DND-41 (cell line): ENCODE data around the gene FBN1.

Source experiments
- ATAC-seq: fragments of 200-7000 bp; cut with Tn5 transposase; 3 replicates; pipeline ENCODE4 v1.9.1; 2021; ENCODE audit warnings: low read depth; ENCODE audit not compliant: insufficient read depth
- DNase-seq: peaks from one replicate; pipeline ENCODE4 v3.0.0-alpha.2; 2020
- H2AFZ ChIP-seq: 2 replicates; pipeline ENCODE4 v1.6.0; 2012; ENCODE audit warnings: low read depth, low read length
- H3K27ac ChIP-seq: 2 replicates; pipeline ENCODE4 v1.5.1; 2012; ENCODE audit warnings: low read length, inconsistent platforms
- H3K27me3 ChIP-seq: fragments of 200-600 bp; sonication (generic); 2 replicates; pipeline ENCODE4 v1.6.0; 2012; ENCODE audit warnings: low read length, mild to moderate bottlenecking, inconsistent platforms; ENCODE audit not compliant: insufficient read depth, poor library complexity
- H3K36me3 ChIP-seq: 2 replicates; pipeline ENCODE4 v1.5.1; 2012; ENCODE audit warnings: low read length, inconsistent platforms; ENCODE audit not compliant: insufficient read depth
- H3K4me1 ChIP-seq: 2 replicates; pipeline ENCODE4 v1.5.1; 2012; ENCODE audit warnings: mild to moderate bottlenecking, low read length; ENCODE audit not compliant: insufficient read depth
- H3K4me2 ChIP-seq: 2 replicates; pipeline ENCODE4 v1.6.0; 2012; ENCODE audit warnings: mild to moderate bottlenecking, moderate library complexity, low read length, inconsistent platforms; ENCODE audit not compliant: insufficient read depth
- H3K4me3 ChIP-seq, 2 experiments: fragments of 200-600 bp in 1 of 2; shearing (Covaris generic) in 1 of 2; 2 replicates each; pipeline ENCODE4 v1.5.1; 2012 to 2016; ENCODE audit warnings: inconsistent platforms in 2 of 2, low read length in 2 of 2, mild to moderate bottlenecking in 2 of 2, low read depth in 1 of 2, moderate library complexity in 1 of 2
- H3K79me2 ChIP-seq: 2 replicates; pipeline ENCODE4 v1.6.0; 2012; ENCODE audit warnings: low read length, inconsistent platforms; ENCODE audit not compliant: insufficient read depth
- H3K9ac ChIP-seq: 2 replicates; pipeline ENCODE4 v1.6.0; 2012; ENCODE audit warnings: low read depth, mild to moderate bottlenecking, inconsistent platforms, low read length, moderate library complexity
- H3K9me3 ChIP-seq: 2 replicates; pipeline ENCODE4 v1.5.1; 2012; ENCODE audit warnings: low read length, moderate library complexity, mild to moderate bottlenecking, inconsistent platforms; ENCODE audit not compliant: insufficient read depth, severe bottlenecking
- H4K20me1 ChIP-seq: 2 replicates; pipeline ENCODE4 v1.6.0; 2012; ENCODE audit warnings: low read length; ENCODE audit not compliant: insufficient read depth
- CTCF ChIP-seq: IDR thresholded peaks from 2 replicates; pipeline ENCODE4 v1.5.1; 2012; ENCODE audit warnings: borderline replicate concordance, low read length, moderate library complexity, mild to moderate bottlenecking; ENCODE audit not compliant: poor library complexity, severe bottlenecking; ENCODE audit errors: extremely low read depth
- EZH2 ChIP-seq: IDR thresholded peaks from 3 replicates; pipeline ENCODE4 v1.6.1; 2012; ENCODE audit warnings: borderline replicate concordance, low read depth, mild to moderate bottlenecking, moderate library complexity, low read length, inconsistent platforms; ENCODE audit not compliant: severe bottlenecking

FBN1 gene

GRCh38 chr15:48683991-48684765, 38.7 kb upstream of the FBN1 start:
- no peak overlapping the region for H2AFZ ChIP-seq
- no peak for TF ChIP-seq CTCF
- no peak for TF ChIP-seq EZH2
- H3K27ac ChIP-seq: no peak overlapping the region
- no peaks in the 10 kb centered on the region for H3K79me2 ChIP-seq
- no peaks in the 10 kb centered on the region for H4K20me1 ChIP-seq
- no peak overlapping the region for H3K4me3 ChIP-seq
- no peak for ATAC-seq
- H3K4me2 ChIP-seq: no peak overlapping the region
- H3K4me1 ChIP-seq: no peaks in the 10 kb centered on the region
- H3K27me3 ChIP-seq: no peaks in the 10 kb centered on the region
- DNase-seq: no peak
- no peaks in the 10 kb centered on the region for H3K36me3 ChIP-seq
- no peak overlapping the region for H3K9ac ChIP-seq
- H3K9me3 ChIP-seq: no peaks in the 10 kb centered on the region

GRCh38 chr15:48682942-48683651, 37.6 kb upstream of the FBN1 start:
- no peak overlapping the region for H3K4me3 ChIP-seq
- no peaks in the 10 kb centered on the region for H3K36me3 ChIP-seq
- H4K20me1 ChIP-seq: no peaks in the 10 kb centered on the region
- no peaks in the 10 kb centered on the region for H3K4me1 ChIP-seq
- H3K4me2 ChIP-seq: no peak overlapping the region
- no peak overlapping the region for H2AFZ ChIP-seq
- TF ChIP-seq EZH2: no peak
- no peak for TF ChIP-seq CTCF
- no peak overlapping the region for H3K27ac ChIP-seq
- H3K27me3 ChIP-seq: no peaks in the 10 kb centered on the region
- ATAC-seq: no peak
- no peak overlapping the region for H3K9ac ChIP-seq
- no peak for DNase-seq
- no peaks in the 10 kb centered on the region for H3K9me3 ChIP-seq
- H3K79me2 ChIP-seq: no peaks in the 10 kb centered on the region

- H3K79me2 ChIP-seq: no peaks in the 10 kb centered on the region
- TF ChIP-seq EZH2 (no peak), CTCF (no peak)
- ATAC-seq: no peak
- H3K9me3 ChIP-seq: no peaks in the 10 kb centered on the region
- no peaks in the 10 kb centered on the region for H4K20me1 ChIP-seq
- H3K9ac ChIP-seq: no peak overlapping the region
- no peak overlapping the region for H2AFZ ChIP-seq
- no peaks in the 10 kb centered on the region for H3K4me1 ChIP-seq
- no peaks in the 10 kb centered on the region for H3K27me3 ChIP-seq
- no peak overlapping the region for H3K4me3 ChIP-seq
- H3K36me3 ChIP-seq: no peaks in the 10 kb centered on the region
- no peak overlapping the region for H3K4me2 ChIP-seq
- H3K27ac ChIP-seq: no peak overlapping the region
- DNase-seq: no peak
Measured at GRCh38 chr15:48681353-48681752, 35.8 kb upstream of the FBN1 start.
